Activated CD8-positive, alpha-beta memory T cell treated with anti-CD3 and anti-CD28 coated beads for 36 hours (primary cell): Measurements from ENCODE around the gene EML6. TPM values are rescaled to one million over a fixed set of nuclear protein-coding genes. Genes with fewer than 3 reads are reported as not detected.

Experiments used
- CTCF ChIA-PET: fragments of 350-600 bp; sonication (Branson Sonifier 250); formaldehyde crosslinking; loops from one replicate; lab custom pipeline; 2021; ENCODE audit warnings: antibody characterized with exemption; lab: Charles Lee
- POLR2A ChIA-PET: fragments of 350-600 bp; sonication (Branson Sonifier 250); formaldehyde crosslinking; loops from one replicate; lab custom pipeline; 2021; ENCODE audit warnings: antibody characterized with exemption; lab: Charles Lee
- total RNA-seq, 2 experiments: library from RNA; stranded (reverse); gene quantifications; one replicate each; pipeline ENCODE4 v1.2.3, GENCODE V29; 2021

EML6 gene
- total RNA-seq, 2 experiments from 2014 or later, result 0.89 to 1.7 TPM

DNA sequence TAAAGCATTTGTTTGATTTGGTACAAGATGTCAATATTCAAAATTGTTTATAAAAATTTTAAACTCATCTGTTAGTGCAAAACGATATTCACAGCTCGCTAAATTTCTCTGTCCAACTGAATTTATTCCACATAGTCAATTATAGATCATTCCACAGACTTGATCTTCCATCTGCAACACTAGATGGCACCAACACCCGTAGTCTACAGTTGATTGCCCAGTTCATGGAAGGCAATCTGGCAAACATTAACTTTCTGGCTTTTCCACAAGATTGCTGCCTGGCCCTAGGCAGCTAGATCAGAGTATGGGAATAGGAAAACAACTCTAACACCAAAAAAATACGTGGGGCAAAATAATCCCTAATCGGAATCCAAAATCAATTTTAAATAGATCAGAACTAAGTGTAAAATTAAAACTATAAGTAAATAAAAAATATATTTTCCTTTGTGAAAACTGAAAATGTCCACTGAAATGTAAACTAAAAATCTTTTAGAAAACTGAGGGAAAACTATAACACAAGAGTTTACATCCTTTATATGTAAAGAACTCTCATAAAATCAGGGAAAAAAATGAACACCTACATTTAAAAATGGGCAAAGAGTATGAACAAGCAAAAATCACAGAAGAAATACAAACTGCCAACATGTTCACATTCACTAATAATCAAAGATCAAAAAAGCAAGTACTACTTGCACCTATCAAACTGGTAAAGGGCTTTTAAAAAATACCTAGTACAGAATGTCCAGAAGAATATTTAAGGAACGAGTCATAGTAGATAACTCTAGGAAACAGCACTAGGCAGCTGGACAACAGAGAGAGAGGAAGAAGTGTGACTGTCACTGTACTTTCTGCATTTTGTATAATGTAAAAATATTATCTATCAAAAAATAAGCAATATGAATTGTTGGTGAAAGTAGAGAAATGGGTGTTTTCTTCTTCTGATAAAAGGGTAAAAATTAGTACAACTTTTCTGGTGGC lies 291.8 kb downstream of the EML6 start:
- ChIA-PET CTCF (interaction anchor here (0.7 to 1.0 kb wide), 2 partner anchors 70 to 163 kb away, joined by 3 to 4 read pairs; no protein-coding TSS in a partner anchor), POLR2A (no interaction called here)

DNA sequence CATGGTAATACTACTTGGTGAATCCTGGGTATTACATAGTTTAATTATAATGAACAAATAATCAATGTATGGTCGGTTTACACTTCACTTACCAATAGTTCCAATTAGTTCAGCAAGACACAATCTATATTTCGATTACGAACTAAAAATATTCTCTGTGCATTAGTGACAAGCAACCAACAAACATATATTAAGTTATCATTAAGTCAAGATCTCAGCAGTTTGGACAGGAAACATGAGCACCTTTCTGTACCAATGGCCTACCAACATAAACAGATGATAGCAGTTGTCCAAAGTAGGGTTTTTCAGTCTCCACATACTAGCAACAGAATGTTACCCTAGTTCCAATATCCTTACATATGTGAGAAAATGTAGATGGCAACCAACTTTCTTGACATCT lies 294.0 kb downstream of the EML6 start:
- ChIA-PET CTCF (no interaction called here), POLR2A (no interaction called here)

DNA sequence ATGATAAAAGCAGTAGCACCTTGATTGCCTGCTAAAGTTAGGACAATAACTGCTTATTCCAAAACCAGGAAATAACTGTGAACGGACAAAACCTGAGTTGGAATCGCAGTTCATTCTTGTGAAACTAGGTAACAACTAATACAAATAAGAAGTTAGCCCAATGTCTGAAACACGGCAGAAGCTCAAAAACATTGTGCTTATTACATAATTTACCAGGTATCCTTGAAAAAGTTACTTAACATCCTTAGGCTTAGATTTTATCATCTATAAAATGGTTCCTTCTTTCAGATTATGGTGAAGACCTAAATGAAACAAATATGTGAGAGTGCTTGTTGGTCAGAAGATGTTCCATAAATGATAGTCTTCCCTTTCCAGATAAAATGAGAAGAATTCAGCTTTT lies 294.4 kb downstream of the EML6 start:
- CTCF ChIA-PET, result no interaction called here

DNA sequence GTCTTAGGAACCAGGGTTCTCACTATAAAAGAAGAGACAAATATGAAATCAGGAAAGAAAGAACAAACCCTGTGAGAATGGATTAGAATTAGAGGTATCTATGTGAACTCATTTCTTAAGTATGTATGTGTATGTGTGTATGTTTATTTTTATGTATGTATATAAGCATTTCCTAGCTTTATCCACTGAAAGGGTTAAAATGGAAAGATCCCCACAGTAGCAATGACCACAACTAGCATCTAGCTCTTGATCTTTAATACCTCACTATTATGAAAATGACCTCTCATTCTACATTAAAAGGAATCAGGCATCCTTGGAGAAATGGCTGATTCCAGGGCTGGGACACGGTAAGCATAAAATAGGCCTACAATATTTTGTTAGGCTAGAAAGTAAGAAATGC lies 295.2 kb downstream of the EML6 start:
- ChIA-PET POLR2A (no interaction called here), CTCF (no interaction called here)

More for the DNA sequence above, 294.4 kb downstream of the EML6 start:
- POLR2A ChIA-PET, result no interaction called here

DNA sequence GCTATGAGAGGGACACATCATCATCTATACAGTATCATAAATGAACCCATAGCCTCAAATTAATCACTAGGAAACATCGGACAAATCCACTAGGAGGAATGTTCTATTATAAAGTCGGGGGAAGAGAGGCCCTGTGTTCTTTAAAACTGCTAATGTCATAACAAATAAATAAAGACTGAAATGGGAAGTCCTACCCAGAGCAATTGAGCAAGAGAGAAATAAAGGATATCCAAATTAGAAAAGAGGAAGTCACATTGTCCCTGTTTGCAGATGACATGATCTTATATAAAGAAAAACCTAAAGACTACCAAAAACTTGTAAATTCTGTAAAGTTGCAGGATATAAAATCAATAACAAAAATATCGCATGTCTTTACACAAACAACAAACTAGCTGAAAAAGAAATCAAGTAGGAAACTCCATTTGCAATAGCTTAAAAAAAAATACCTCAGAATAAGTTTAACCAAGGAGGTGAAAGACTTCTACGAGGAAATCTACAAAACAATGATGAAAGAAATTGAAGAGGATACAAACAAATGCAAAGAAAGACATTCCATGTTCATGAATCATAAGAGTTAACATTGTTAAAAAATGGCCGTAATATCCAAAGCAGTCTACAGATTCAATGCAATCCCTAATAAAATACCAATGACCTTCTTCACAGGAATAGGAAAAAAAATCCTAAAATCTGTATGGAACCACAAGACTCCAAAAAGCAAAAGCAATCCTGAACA lies 296.2 kb downstream of the EML6 start:
- ChIA-PET POLR2A (no interaction called here), CTCF (no interaction called here)
